ENCODE measurements around the gene RIMS3.
A peak's percentile ranks its signal among the peaks of the same experiment; 100 is the strongest.
"Not testable (repeated sequence)": the region's sequence is repeated elsewhere in the genome, so short reads cannot be mapped to it uniquely, and the experiment has no call there.

Gene RIMS3

GRCh38 chr1:40665335-40666171 lies at the start of gene RIMS3:
RIMS3 (minus strand) TSS chr1:40665682; CDS start chr1:40641925, 23,757 bp downstream.
- DNase-seq = peak; percentile 83 to 89

- peak; percentile 67 to 75 for DNase-seq
These were observed 47.5 kb upstream of the RIMS3 start for GRCh38 chr1:40712997-40713396.

DNA sequence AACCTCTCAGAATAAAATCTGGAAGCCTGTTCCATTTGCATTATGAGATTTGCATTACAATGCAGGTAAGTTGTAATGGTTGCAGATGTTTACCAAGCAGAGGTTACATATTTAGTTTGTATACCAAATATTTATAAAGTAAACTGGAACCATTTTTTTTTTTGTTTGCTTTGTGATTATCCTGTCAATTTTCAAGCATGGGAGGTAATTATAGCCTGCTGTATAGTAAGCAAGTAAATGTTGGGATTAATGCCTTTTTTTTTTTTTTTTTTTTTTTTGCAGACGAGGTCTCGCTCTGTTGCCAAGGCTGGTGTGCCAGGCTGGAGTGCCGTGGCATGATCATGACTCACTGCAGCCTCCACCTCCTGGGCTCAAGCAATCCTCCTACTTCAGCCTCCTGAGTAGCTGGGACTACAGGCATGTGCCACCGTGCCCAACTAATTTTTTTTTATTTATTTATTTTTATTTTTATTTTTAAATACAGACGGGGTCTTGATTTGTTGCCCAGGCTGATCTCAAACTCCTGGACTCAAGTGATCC lies 47.0 kb upstream of the RIMS3 start:
- no peak for DNase-seq

DNA sequence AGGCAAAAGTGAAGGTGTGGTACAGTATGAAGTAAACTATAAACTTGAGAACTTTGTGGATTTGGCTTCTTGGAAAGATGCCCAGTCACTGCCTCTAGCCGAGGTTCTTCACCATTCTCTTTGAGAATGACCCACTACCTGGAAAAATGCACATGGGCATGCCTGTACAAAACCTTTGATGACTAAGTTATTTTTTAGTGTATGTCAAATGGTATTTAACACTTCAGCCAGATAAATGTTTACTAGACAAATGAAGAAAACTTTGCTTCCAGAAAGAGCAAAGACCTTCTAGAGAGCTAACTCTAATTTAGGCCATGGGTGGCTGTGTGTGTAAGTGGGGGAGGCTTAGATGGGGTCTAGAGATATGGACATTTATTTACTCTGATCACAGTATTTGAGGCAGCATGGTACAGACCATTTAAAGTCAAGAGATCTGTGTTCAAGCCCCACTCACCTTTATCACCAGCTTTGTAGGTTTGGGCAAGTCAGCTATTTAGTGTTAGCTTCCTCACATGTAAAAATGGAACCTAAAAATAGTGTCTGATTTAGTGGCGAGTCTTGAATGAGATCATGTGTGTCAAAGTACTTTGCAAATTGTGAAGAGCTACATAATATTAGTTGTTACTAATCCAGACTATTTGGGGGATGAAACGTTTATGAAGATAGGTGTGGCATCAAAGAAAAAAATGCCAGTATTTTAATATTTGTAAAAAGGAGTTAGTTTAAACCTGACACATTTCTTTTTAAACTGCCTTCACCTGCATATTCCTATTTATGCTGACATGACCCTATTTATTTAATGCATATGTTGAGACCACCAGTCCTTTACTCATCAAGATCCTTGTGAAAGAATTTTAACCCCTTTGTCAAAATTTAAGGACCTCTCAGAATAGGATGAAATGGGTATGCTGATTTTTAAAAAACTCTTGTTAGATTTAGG lies 46.3 kb upstream of the RIMS3 start:
- DNase-seq = no peak

- DNase-seq = no peak
These were observed 45.3 kb upstream of the RIMS3 start for GRCh38 chr1:40710581-40711315.

DNA sequence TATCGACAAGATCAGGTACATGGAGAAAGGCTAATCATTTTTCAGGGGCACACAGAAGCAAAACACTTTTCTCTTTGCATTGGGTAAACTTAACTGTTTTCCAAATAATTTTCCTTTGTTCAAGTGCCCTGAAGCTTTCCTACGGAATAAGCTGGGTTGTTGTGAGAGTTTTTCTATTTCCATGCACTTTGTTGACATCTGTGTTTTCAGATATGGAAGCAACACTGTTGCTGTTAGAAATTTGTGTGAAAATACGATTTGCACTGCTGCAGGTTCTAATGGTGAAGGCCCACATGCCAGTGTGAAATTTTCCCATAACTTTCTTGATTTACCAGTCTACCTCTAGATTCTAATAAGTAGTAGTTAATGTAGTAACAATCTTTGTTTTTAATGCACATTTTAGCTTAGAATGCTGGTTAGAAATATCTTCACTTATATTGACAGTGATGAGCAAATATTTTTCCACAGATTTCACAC lies 44.4 kb upstream of the RIMS3 start:
- DNase-seq = no peak

DNA sequence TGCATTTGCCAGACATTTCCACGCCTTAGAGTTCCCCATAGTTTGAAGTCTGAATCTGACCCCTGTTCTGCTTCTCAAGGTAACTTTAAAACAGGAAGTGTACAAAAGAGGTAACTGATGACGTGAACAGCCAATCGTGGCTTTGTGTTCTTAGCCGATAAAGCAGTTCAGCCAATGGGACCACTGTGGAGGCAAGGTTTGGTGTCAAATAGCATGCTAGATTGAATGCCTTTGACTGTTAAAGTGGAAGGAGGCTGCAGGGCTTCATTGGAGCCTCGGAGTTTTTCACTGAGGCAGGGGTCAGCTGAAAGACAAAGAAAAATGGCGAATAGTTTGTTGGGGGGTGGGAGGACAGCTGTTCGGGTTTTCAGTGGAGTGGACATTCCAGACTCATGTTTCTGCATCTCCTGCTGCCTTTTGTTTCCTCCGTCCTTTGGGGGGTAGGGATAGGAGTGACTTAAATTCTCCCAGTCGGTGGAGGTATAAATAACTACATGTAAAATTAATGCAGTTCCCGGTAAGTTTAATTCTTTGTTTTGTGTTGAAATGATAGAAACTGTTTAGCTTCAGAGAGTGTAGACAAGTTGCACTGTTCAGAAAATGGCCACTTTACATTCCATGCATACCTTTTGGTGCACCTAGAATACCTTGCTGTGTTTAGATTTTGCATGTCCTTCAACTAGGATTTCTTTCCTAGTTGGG lies 43.8 kb upstream of the RIMS3 start:
- DNase-seq = peak; percentile 88 to 89

DNA sequence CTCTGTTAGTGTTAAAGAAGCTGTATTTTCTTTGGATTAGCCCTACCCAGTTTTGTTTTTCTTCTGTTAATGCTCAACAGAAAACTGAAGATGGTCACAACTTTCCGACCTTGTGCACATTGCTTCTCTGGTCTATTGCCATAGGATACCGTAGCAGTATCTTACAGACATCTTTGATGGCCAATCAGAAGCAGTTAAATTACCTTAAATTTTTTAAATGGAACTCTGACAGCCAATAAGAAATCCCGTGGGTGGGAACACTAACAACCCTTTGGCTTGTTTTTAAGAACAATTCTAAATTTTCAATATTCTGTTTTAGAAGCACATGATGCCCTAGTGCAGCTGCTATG lies 43.2 kb upstream of the RIMS3 start:
- DNase-seq = peak in 1 of 2 donors; percentile 79

- DNase-seq = no peak
These were observed 41.1 kb upstream of the RIMS3 start for GRCh38 chr1:40706626-40707025.

DNA sequence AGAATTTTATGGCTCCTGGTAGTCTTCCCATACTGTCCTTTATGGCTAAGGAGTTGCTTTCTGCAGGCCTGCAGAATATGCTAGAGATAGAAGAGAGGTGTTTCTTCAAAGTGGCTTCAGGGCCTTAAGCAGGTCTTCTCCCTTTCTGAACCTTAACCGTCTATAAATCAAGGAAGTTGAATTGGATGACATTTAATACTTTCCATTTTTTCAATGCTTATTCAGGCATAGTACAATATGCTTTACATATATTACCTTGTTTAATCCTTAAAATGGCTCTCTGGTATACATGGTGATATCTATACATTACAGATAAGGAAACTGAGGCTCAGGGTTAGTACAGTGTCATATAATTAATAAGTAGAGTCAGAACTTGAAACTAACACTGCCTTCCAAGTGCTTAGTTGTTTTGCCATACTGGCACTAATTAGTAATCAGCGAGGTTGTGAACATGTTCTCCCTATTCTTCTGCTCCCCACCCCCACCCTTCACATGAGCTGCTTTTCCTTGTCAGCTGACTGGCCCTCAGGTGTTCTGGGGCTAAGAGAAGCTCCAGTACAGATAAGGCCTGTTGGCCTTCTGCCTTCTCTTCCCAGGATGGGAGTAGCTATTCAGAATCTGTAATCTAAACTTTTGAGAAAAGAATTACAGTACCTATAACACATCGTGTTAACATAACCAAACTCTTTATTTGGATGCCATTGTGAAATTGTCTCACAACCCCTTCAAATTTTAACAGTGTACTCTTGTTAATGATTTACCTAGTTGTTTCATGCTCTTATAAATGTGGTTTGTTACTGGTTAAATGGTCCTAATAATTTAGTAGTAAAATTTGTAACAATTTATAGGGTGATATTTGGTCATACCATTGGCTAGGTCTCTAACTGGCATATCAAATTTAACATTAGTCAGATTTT lies 39.6 kb upstream of the RIMS3 start:
- DNase-seq = no peak

GRCh38 chr1:40703316-40703715 lies 37.8 kb upstream of the RIMS3 start:
- DNase-seq = no peak

GRCh38 chr1:40702810-40703209 lies 37.3 kb upstream of the RIMS3 start:
- not testable (repeated sequence) for DNase-seq

GRCh38 chr1:40701684-40702083 lies 36.2 kb upstream of the RIMS3 start:
- no peak for DNase-seq

- DNase-seq = no peak
These were observed 34.3 kb upstream of the RIMS3 start for GRCh38 chr1:40699787-40700186.

DNA sequence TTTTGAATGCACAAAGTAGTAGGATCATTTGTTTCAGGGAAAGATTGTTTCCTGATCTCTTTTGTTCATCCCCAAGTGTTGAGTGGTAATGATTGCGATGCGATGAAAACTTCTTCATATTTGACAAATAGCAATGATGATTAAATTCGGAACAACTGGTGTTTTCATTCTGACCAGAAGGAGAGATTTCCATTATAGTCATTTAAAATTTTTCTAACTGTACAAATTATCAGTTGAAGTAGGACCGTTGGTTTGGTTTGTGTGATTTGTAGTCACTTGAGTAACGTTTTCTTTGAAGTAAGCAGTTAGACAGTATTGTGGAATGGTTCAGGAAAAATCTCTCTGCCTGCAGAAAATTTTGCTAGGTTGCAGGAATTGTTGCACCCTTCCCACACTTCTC lies 32.0 kb upstream of the RIMS3 start:
- no peak for DNase-seq

DNA sequence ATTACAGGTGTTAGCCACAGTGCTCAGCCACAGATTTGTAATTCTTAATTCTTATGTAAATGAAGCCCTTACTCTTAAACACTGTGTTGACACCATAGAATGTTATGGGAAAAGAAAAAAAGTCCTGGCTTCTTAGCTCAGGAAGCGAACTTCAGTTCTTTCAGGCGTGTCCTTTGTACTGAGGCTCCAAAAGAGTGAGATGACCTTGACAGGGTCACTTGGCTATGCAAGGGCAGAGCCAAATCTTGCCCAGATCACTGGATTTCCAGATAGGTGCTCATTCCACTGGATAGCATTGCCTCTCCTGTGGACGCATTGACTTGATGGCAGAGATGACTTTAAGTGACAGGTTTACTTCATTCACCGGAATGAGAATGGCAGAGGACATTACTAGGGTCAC lies 30.8 kb upstream of the RIMS3 start:
- no peak for DNase-seq

DNA sequence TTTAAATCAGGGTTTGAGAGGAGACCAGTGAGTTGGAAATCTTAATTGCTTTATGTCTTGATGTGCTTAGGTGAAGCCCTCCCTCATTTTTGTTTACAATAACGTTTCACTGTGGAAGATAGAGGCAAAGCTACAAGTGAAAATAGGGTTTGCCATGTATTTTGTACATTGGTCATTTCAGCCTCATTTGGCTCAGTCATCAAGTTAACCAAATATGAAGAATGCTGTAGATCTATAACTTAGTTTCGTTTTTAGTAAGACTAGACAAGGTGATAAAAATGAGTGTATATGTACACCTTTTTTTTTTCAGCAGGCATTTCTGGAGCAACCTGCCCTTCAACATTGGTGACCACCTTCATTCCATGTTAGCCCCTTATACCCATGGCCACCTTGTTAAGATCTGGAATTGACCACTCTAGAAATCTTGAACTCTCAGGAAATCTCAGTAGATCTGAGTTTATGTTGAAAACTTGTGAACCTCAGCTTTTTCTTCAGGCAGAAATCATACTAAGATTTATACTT lies 28.9 kb upstream of the RIMS3 start:
- peak in 1 of 2 donors; percentile 34 for DNase-seq

DNA sequence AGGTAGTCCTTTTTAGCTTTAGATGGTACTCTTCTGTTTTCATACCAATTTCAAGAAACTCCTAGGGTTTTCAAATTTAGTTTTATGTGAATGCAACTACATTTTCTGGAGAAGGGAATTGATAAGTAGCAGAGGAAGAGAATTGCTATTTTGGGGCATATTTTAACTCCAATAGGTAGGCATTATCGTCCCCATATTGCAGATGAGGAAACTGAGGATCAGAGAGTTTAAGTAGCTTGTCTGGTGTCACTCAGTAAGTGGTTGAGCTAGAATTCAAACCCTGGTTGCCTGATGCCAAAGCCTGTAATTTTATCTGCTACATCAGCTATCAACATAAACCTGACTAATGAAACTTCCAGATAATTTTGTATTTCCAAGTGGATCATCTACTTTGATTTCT lies 27.9 kb upstream of the RIMS3 start:
- DNase-seq = no peak

GRCh38 chr1:40692429-40692895 lies 27.0 kb upstream of the RIMS3 start:
- DNase-seq = no peak
